H9 (cell line): ENCODE results near the gene ZC3H12D. TPM values are rescaled to one million over a fixed set of nuclear protein-coding genes. Genes with fewer than 3 reads are reported as not detected.
"Not testable (repeated sequence)": the region's sequence is repeated elsewhere in the genome, so short reads cannot be mapped to it uniquely, and the experiment has no call there.

ENCODE experiments used
- DNase-seq: peaks from one replicate; pipeline ENCODE4 v3.0.0-alpha.2; 2017
- H2AFZ ChIP-seq: one replicate; pipeline ENCODE4 v1.6.1; 2013; ENCODE audit warnings: mild to moderate bottlenecking, low read length, control low read depth, moderate library complexity
- H2AK5ac ChIP-seq: 2 replicates; pipeline ENCODE4 v1.6.1; 2013; ENCODE audit warnings: low read length, control low read depth, mixed read lengths; ENCODE audit not compliant: insufficient read length
- H2BK120ac ChIP-seq: one replicate; pipeline ENCODE4 v1.6.1; 2013; ENCODE audit warnings: low read depth, mild to moderate bottlenecking, low read length, control low read depth, inconsistent platforms; ENCODE audit not compliant: poor library complexity, severe bottlenecking
- H2BK12ac ChIP-seq: 2 replicates; pipeline ENCODE4 v1.6.1; 2013; ENCODE audit warnings: low read length, control low read depth, mixed read lengths, low read depth; ENCODE audit not compliant: insufficient read length
- H2BK15ac ChIP-seq: 2 replicates; pipeline ENCODE4 v1.6.1; 2013; ENCODE audit warnings: low read depth, low read length, control low read depth
- H2BK20ac ChIP-seq: one replicate; pipeline ENCODE4 v1.6.1; 2013; ENCODE audit warnings: low read depth, mild to moderate bottlenecking, low read length, control low read depth, inconsistent platforms; ENCODE audit not compliant: poor library complexity, severe bottlenecking
- H2BK5ac ChIP-seq: 2 replicates; pipeline ENCODE4 v1.6.1; 2013; ENCODE audit warnings: low read length, control low read depth, mixed read lengths; ENCODE audit not compliant: insufficient read length
- H3K14ac ChIP-seq: 2 replicates; pipeline ENCODE4 v1.6.1; 2013; ENCODE audit warnings: low read length, control low read depth; ENCODE audit not compliant: insufficient read depth
- H3K18ac ChIP-seq: 2 replicates; pipeline ENCODE4 v1.6.1; 2013; ENCODE audit warnings: low read depth, mild to moderate bottlenecking, mixed read lengths, low read length, control low read depth; ENCODE audit not compliant: insufficient read length
- H3K23ac ChIP-seq: 2 replicates; pipeline ENCODE4 v1.6.1; 2013; ENCODE audit warnings: low read length, control low read depth, mixed read lengths, low read depth; ENCODE audit not compliant: insufficient read length
- H3K23me2 ChIP-seq: 2 replicates; pipeline ENCODE4 v1.6.1; 2013; ENCODE audit warnings: low read depth, mild to moderate bottlenecking, mixed read lengths, low read length, control low read depth; ENCODE audit not compliant: insufficient read length, poor library complexity, severe bottlenecking
- H3K27ac ChIP-seq: 2 replicates; pipeline ENCODE4 v1.5.1; 2013; ENCODE audit warnings: low read length, control low read depth, mixed read lengths, low read depth; ENCODE audit not compliant: insufficient read length
- H3K27me3 ChIP-seq: 2 replicates; pipeline ENCODE4 v1.6.1; 2013; ENCODE audit warnings: low read length, control low read depth, inconsistent platforms; ENCODE audit not compliant: insufficient read depth
- H3K4ac ChIP-seq: 2 replicates; pipeline ENCODE4 v1.6.1; 2013; ENCODE audit warnings: low read depth, mild to moderate bottlenecking, control low read depth, inconsistent platforms, low read length, moderate library complexity
- H3K4me1 ChIP-seq: 2 replicates; pipeline ENCODE4 v1.6.1; 2013; ENCODE audit warnings: low read length, control low read depth, inconsistent platforms; ENCODE audit not compliant: insufficient read depth
- H3K4me2 ChIP-seq: 2 replicates; pipeline ENCODE4 v1.6.1; 2013; ENCODE audit warnings: low read length, control low read depth, mixed read lengths; ENCODE audit not compliant: insufficient read length, insufficient read depth
- H3K56ac ChIP-seq: 2 replicates; pipeline ENCODE4 v1.6.1; 2013; ENCODE audit warnings: low read depth, mild to moderate bottlenecking, mixed read lengths, low read length, control low read depth; ENCODE audit not compliant: insufficient read length
- H3K79me1 ChIP-seq: 2 replicates; pipeline ENCODE4 v1.6.1; 2013; ENCODE audit warnings: low read depth, mild to moderate bottlenecking, moderate library complexity, low read length, control low read depth, inconsistent platforms; ENCODE audit not compliant: insufficient read depth, poor library complexity, severe bottlenecking
- H3K79me2 ChIP-seq: 2 replicates; pipeline ENCODE4 v1.6.1; 2013; ENCODE audit warnings: low read length, control low read depth, inconsistent platforms; ENCODE audit not compliant: insufficient read depth
- H3K9ac ChIP-seq: 2 replicates; pipeline ENCODE4 v1.6.1; 2013; ENCODE audit warnings: low read length, control low read depth, mixed read lengths; ENCODE audit not compliant: insufficient read length; ENCODE audit errors: extremely low read depth
- H3K9me3 ChIP-seq: one replicate; pipeline ENCODE4 v1.6.1; 2013; ENCODE audit warnings: low read depth, low read length, inconsistent platforms; ENCODE audit not compliant: control insufficient read depth
- H3T11ph ChIP-seq: one replicate; pipeline ENCODE4 v1.6.1; 2013; ENCODE audit warnings: mild to moderate bottlenecking, low read length, control low read depth, inconsistent platforms
- H4K20me1 ChIP-seq: one replicate; pipeline ENCODE4 v1.6.1; 2013; ENCODE audit not compliant: control insufficient read depth, insufficient read length, insufficient read depth
- H4K5ac ChIP-seq: 2 replicates; pipeline ENCODE4 v1.6.1; 2013; ENCODE audit warnings: low read depth, mild to moderate bottlenecking, mixed read lengths, low read length, control low read depth; ENCODE audit not compliant: insufficient read length
- H4K8ac ChIP-seq: replicated peaks from 2 replicates; pipeline ENCODE4 v1.6.1; 2013; ENCODE audit warnings: low read length, control low read depth, mixed read lengths, low read depth; ENCODE audit not compliant: insufficient read length
- H4K91ac ChIP-seq: 2 replicates; pipeline ENCODE4 v1.6.1; 2013; ENCODE audit warnings: low read depth, mild to moderate bottlenecking, moderate library complexity, mixed read lengths, low read length, control low read depth; ENCODE audit not compliant: insufficient read length
- H3K27ac Mint-ChIP-seq, 3 experiments: 2 replicates in 2 of 3; 3 replicates in 1 of 3; pipeline ENCODE4 v1.8.0; 2020 to 2021; ENCODE audit warnings: mixed read lengths in 3 of 3, mild to moderate bottlenecking in 1 of 3, moderate library complexity in 1 of 3
- H3K27me3 Mint-ChIP-seq: 2 replicates; pipeline ENCODE4 v1.8.0; 2021; ENCODE audit warnings: low read depth, mild to moderate bottlenecking, moderate library complexity, mixed read lengths
- H3K36me3 Mint-ChIP-seq, 3 experiments: 2 replicates in 2 of 3; 3 replicates in 1 of 3; pipeline ENCODE4 v1.8.0; 2020 to 2021; ENCODE audit warnings: low read depth in 3 of 3, mixed read lengths in 3 of 3; ENCODE audit not compliant: insufficient read depth in 1 of 3
- H3K4me1 Mint-ChIP-seq, 2 experiments: 2 replicates each; pipeline ENCODE4 v1.8.0; 2020; ENCODE audit warnings: mixed read lengths in 2 of 2
- H3K4me3 Mint-ChIP-seq, 2 experiments: 2 replicates in 1 of 2; 3 replicates in 1 of 2; pipeline ENCODE4 v1.8.0; 2020 to 2021; ENCODE audit warnings: mild to moderate bottlenecking in 2 of 2, mixed read lengths in 2 of 2, moderate library complexity in 1 of 2
- H3K9me3 Mint-ChIP-seq, 2 experiments: 2 replicates in 1 of 2; 3 replicates in 1 of 2; pipeline ENCODE4 v1.8.0; 2020; ENCODE audit warnings: mild to moderate bottlenecking in 2 of 2, mixed read lengths in 2 of 2, moderate library complexity in 1 of 2
- WGBS: extraction: QIAGEN DNeasy Blood & Tissue Kit; methylation state at CpG from one replicate; pipeline ENCODE4 v1.1.7; 2013; ENCODE audit warnings: missing lambda C conversion rate, low lambda C conversion rate, mixed read lengths; ENCODE audit not compliant: insufficient read length; ENCODE audit errors: extremely low coverage; 5-methylcytosine and 5-hydroxymethylcytosine counted together
- total RNA-seq: library from RNA; stranded (reverse); gene quantifications from 2 replicates; pipeline ENCODE4 v1.2.1, GENCODE V29; 2021
- TF ChIP-seq, protein P1 (sequence below): fragments of 200-600 bp; sonication (generic); conservative IDR thresholded peaks from 3 replicates; pipeline ENCODE4 v1.8.0; 2021; ENCODE audit warnings: antibody characterized with exemption, mild to moderate bottlenecking

The ZC3H12D gene
- total RNA-seq, 1 experiment from 2014 or later = 0.07 TPM

DNA sequence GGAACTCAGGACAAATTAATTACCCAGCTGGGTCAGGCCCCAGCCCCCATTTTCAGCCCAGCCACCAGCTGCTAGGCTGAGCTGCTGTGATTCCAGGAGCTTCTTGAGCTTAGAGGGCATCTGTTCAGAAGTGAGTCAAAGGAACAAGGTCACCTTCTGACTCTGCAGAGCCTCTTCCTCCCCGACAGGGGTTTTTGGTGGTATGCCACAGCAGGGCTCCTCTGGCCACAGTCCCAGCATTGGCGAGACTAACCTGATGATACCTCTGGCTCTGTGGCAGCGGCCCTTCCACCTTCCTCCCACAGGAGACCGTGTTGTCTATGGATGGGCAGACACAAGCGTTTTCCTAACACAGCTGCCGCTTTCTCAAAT, 39.7 kb downstream of the ZC3H12D start:
- Histone ChIP-seq H2BK5ac (no peak overlapping the region), H4K20me1 (no peaks in the 10 kb centered on the region), H3K23me2 (no peaks in the 10 kb centered on the region), H4K91ac (no peak overlapping the region), H3K56ac (no peak overlapping the region), H3K79me2 (no peaks in the 10 kb centered on the region), H2AK5ac (no peak overlapping the region), H3K4ac (no peak overlapping the region), H3K4me1 (no peaks in the 10 kb centered on the region), H3K27ac (no peak overlapping the region), H3K23ac (no peak overlapping the region), H3K18ac (no peak overlapping the region), H3K9me3 (no peaks in the 10 kb centered on the region), H3K27me3 (peaks cover 4% of the 10 kb centered on the region; the same call in 1 of the 2 replicates), H4K8ac (no peak overlapping the region), H3K79me1 (no peaks in the 10 kb centered on the region), H3K4me2 (no peak overlapping the region), H2BK15ac (no peak overlapping the region), H3K14ac (no peak overlapping the region), H3K9ac (no peak overlapping the region), H4K5ac (no peak overlapping the region), H3T11ph (no peak overlapping the region), H2AFZ (no peak overlapping the region), H2BK12ac (no peak overlapping the region), H2BK20ac (no peak overlapping the region), H2BK120ac (no peak overlapping the region)
- peaks cover 19% of the 10 kb centered on the region for H3K27me3 Mint-ChIP-seq
- peaks cover 0 to 3% of the 10 kb centered on the region in 2 experiments; a peak in 3 of 5 replicates for H3K9me3 Mint-ChIP-seq
- H3K36me3 Mint-ChIP-seq = no peaks in the 10 kb centered on the region
- peaks cover 0 to 5% of the 10 kb centered on the region in 2 experiments; a peak in 1 of 4 replicates for H3K4me1 Mint-ChIP-seq
- DNase-seq = no peak
- no peak overlapping the region for H3K4me3 Mint-ChIP-seq
- no peak overlapping the region for H3K27ac Mint-ChIP-seq
- WGBS = no CpG with 5 or more reads among the region's 6 CpGs
- TF ChIP-seq, protein P1, sequence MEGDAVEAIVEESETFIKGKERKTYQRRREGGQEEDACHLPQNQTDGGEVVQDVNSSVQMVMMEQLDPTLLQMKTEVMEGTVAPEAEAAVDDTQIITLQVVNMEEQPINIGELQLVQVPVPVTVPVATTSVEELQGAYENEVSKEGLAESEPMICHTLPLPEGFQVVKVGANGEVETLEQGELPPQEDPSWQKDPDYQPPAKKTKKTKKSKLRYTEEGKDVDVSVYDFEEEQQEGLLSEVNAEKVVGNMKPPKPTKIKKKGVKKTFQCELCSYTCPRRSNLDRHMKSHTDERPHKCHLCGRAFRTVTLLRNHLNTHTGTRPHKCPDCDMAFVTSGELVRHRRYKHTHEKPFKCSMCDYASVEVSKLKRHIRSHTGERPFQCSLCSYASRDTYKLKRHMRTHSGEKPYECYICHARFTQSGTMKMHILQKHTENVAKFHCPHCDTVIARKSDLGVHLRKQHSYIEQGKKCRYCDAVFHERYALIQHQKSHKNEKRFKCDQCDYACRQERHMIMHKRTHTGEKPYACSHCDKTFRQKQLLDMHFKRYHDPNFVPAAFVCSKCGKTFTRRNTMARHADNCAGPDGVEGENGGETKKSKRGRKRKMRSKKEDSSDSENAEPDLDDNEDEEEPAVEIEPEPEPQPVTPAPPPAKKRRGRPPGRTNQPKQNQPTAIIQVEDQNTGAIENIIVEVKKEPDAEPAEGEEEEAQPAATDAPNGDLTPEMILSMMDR = no peak

DNA sequence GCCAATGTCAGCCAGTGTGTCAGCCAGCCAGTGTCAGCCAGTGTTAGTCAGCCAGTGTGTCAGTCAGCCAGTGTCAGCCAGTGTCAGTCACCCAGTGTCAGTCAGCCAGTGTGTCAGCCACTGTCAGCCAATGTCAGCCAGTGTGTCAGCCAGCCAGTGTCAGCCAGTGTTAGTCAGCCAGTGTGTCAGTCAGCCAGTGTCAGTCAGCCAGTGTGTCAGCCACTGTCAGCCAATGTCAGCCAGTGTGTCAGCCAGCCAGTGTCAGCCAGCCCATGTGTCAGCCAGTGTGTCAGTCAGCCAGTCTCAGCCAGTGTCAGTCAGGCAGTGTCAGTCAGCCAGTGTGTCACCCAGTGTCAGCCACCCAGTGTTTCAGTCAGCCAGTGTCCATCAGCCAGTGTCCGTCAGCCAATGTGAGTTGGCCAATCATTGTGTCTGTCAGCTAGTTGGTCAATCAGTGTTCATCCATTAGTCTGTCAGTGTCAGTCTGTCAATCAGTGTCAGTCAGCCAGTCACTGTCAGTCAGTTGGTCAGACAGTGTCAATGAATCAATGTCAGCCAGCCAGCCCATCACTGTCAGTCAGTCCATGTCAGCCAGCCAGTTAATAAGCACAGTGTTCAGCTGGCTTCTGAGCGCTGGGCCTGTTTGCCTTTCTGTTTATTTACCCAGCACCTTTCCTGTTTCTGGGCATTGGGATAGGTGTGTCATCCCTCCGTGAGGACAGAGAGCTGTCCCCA, 40.3 kb downstream of the ZC3H12D start:
- H3K27me3 ChIP-seq, H4K20me1 ChIP-seq, H2AK5ac ChIP-seq, H3K9me3 Mint-ChIP-seq, H3K27ac ChIP-seq, H3T11ph ChIP-seq, H3K79me2 ChIP-seq, H3K4ac ChIP-seq, H2BK20ac ChIP-seq, H4K8ac ChIP-seq, H3K36me3 Mint-ChIP-seq, H3K23ac ChIP-seq, H3K23me2 ChIP-seq, H3K9me3 ChIP-seq, H3K4me3 Mint-ChIP-seq, H3K79me1 ChIP-seq, H2BK12ac ChIP-seq, H3K56ac ChIP-seq, H3K27ac Mint-ChIP-seq, H2BK120ac ChIP-seq, H3K18ac ChIP-seq, H3K4me2 ChIP-seq, H3K4me1 ChIP-seq, H2BK15ac ChIP-seq, H4K91ac ChIP-seq, DNase-seq, H3K9ac ChIP-seq, H3K4me1 Mint-ChIP-seq, H2BK5ac ChIP-seq, H3K14ac ChIP-seq, H4K5ac ChIP-seq, H2AFZ ChIP-seq: not testable (repeated sequence)
- H3K27me3 Mint-ChIP-seq = peaks cover 13% of the 10 kb centered on the region
- WGBS = no CpG with 5 or more reads among the region's 3 CpGs
